ENCODE measurements around the gene KAT8.
A peak's percentile ranks its signal among the peaks of the same experiment; 100 is the strongest.

Gene KAT8

DNA sequence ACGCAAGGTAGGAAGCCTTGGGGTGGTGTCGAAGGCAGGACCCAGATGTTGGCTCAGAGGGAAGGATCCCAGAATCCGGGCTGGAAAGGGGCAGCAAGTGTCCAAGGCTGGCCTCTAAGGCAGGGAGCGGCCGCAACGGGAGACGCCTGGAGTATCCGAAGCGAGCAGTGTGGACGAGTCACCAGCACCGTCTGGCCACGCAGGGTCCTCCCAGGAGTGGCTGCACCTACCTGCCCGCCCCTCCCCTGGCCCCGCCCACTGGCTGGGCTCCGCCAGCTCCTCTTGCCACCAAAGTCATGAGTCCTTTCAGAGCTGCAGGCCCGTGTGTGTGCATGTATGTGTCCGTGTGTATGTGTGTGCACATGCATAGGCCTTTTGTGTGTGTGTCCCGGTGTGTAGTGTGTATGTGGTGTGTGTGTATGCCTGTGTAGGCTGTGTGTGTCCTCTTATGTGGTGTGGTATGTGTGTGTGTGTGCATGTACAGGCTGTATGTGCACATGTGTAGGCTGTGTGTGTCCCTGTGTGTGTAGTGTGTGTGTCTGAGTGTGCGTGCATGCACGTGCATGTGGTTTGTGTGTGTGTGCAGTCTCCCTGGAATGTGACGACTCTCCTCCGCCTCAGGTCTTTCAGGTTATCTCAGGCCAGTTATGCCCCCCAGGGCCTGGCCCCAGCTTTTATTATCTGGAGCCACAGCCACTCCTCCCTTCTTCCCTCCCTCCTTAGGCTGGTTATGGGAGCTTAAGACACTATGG is 18.2 kb downstream of the KAT8 start, which contains the start of gene PRSS8 (continued):
- TF ChIP-seq ZNF658 (tag by site-specific recombination; IDR thresholded peaks at IDR 0.05) (no peak), ZNF112 (tag by site-specific recombination; IDR thresholded peaks at IDR 0.05) (no peak), KLF10 (tag by site-specific recombination; IDR thresholded peaks at IDR 0.05) (no peak), ZNF660 (tag by site-specific recombination; IDR thresholded peaks at IDR 0.05) (no peak), ZNF274 (IDR thresholded peaks at IDR 0.05; ENCODE audit: low read length) (no peak), ZNF274 (tag by site-specific recombination; IDR thresholded peaks at IDR 0.05; ENCODE audit: borderline replicate concordance) (no peak), KLF9 (tag by site-specific recombination; IDR thresholded peaks at IDR 0.05; ENCODE audit: low read depth) (peak; percentile 51; the same call in 1 of the 2 replicates), ZNF549 (tag by site-specific recombination; IDR thresholded peaks at IDR 0.05) (no peak), ZNF473 (tag by site-specific recombination; IDR thresholded peaks at IDR 0.05) (no peak), ZNF830 (tag by site-specific recombination; IDR thresholded peaks at IDR 0.05; ENCODE audit: low read depth) (no peak), SCRT1 (tag by site-specific recombination; IDR thresholded peaks at IDR 0.05; ENCODE audit: borderline replicate concordance) (no peak)
- TF ChIP-seq, protein P1, sequence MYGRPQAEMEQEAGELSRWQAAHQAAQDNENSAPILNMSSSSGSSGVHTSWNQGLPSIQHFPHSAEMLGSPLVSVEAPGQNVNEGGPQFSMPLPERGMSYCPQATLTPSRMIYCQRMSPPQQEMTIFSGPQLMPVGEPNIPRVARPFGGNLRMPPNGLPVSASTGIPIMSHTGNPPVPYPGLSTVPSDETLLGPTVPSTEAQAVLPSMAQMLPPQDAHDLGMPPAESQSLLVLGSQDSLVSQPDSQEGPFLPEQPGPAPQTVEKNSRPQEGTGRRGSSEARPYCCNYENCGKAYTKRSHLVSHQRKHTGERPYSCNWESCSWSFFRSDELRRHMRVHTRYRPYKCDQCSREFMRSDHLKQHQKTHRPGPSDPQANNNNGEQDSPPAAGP (tag by site-specific recombination; IDR thresholded peaks at IDR 0.05), result peak; percentile 27; the same call in 1 of the 2 replicates
- TF ChIP-seq, protein P2, sequence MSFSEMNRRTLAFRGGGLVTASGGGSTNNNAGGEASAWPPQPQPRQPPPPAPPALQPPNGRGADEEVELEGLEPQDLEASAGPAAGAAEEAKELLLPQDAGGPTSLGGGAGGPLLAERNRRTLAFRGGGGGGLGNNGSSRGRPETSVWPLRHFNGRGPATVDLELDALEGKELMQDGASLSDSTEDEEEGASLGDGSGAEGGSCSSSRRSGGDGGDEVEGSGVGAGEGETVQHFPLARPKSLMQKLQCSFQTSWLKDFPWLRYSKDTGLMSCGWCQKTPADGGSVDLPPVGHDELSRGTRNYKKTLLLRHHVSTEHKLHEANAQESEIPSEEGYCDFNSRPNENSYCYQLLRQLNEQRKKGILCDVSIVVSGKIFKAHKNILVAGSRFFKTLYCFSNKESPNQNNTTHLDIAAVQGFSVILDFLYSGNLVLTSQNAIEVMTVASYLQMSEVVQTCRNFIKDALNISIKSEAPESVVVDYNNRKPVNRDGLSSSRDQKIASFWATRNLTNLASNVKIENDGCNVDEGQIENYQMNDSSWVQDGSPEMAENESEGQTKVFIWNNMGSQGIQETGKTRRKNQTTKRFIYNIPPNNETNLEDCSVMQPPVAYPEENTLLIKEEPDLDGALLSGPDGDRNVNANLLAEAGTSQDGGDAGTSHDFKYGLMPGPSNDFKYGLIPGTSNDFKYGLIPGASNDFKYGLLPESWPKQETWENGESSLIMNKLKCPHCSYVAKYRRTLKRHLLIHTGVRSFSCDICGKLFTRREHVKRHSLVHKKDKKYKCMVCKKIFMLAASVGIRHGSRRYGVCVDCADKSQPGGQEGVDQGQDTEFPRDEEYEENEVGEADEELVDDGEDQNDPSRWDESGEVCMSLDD (tag by site-specific recombination; IDR thresholded peaks at IDR 0.05), result no peak

DNA sequence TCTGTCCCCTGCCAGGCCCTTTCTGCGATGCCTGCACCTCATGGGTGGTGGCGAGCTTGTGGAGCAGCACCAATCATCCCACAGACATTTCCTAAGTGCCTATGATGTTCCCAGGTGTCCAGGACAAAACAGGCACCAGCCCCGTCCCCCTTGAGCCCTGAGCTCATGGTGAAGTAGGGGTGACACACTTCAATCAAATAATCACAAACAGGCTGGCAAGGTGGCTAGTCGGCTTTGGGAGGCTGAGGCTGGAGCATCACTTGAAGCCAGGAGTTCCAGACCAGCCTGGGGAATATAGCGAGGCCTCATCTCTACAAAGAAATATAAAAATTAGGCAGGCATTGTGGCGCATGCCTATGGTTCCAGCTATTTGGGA is 18.8 kb downstream of the KAT8 start:
- Histone ChIP-seq H3K4me1 (ENCODE audit: control insufficient read depth, insufficient read depth, low read length) (peaks cover 11% of the 10 kb centered on the region; the same call in 1 of the 2 replicates), H3K27ac (ENCODE audit: extremely low read depth, low read depth, low read length) (no peak overlapping the region), H3K4me3 (ENCODE audit: low read depth, low read length) (no peak overlapping the region), H3K9me3 (ENCODE audit: control insufficient read depth, insufficient read depth, low read depth, low read length) (no peaks in the 10 kb centered on the region), H3K36me3 (ENCODE audit: control insufficient read depth in 2 of 2, insufficient read depth in 1 of 2, low read length in 2 of 2) (peaks cover 0 to 17% of the 10 kb centered on the region in 2 experiments; a peak in 1 of 3 replicates)
- CTCF ChIA-PET, result interaction anchor here (0.6 to 1.0 kb wide), 2 partner anchors 151 to 451 kb away, joined by 3 to 4 read pairs; partner anchors contain the start of gene HSD3B7
- POLR2A ChIA-PET, result interaction anchor here (1.0 to 2.2 kb wide), 3 partner anchors 9 to 44 kb away, joined by 3 to 11 read pairs (median 7); partner anchors contain the start of genes FUS and KAT8
- TF ChIP-seq ZNF335 (tag by site-specific recombination; conservative IDR thresholded peaks at IDR 0.05), result no peak
- TF ChIP-seq ZNF529 (tag by site-specific recombination; IDR thresholded peaks at IDR 0.05; ENCODE audit: insufficient replicate concordance), result no peak
- TF ChIP-seq ZNF404 (tag by site-specific recombination; IDR thresholded peaks at IDR 0.05), result no peak
- TF ChIP-seq ZNF837 (tag by site-specific recombination; IDR thresholded peaks at IDR 0.05), result no peak
- no peak for TF ChIP-seq ZBTB7A (tag by site-specific recombination; IDR thresholded peaks at IDR 0.05; ENCODE audit: low read depth)
- no peak for TF ChIP-seq ZFP69B (tag by site-specific recombination; IDR thresholded peaks at IDR 0.05)
- TF ChIP-seq ZNF48 (tag by site-specific recombination; IDR thresholded peaks at IDR 0.05), result no peak
- TF ChIP-seq ZNF184 (tag by site-specific recombination; IDR thresholded peaks at IDR 0.05), result no peak
- no peak for TF ChIP-seq YY1 (tag by site-specific recombination; IDR thresholded peaks at IDR 0.05)
- TF ChIP-seq GLI4 (tag by site-specific recombination; IDR thresholded peaks at IDR 0.05), result no peak
- TF ChIP-seq BCL11A (tag by site-specific recombination; IDR thresholded peaks at IDR 0.05; ENCODE audit: low read depth), result no peak
- TF ChIP-seq, protein P3, sequence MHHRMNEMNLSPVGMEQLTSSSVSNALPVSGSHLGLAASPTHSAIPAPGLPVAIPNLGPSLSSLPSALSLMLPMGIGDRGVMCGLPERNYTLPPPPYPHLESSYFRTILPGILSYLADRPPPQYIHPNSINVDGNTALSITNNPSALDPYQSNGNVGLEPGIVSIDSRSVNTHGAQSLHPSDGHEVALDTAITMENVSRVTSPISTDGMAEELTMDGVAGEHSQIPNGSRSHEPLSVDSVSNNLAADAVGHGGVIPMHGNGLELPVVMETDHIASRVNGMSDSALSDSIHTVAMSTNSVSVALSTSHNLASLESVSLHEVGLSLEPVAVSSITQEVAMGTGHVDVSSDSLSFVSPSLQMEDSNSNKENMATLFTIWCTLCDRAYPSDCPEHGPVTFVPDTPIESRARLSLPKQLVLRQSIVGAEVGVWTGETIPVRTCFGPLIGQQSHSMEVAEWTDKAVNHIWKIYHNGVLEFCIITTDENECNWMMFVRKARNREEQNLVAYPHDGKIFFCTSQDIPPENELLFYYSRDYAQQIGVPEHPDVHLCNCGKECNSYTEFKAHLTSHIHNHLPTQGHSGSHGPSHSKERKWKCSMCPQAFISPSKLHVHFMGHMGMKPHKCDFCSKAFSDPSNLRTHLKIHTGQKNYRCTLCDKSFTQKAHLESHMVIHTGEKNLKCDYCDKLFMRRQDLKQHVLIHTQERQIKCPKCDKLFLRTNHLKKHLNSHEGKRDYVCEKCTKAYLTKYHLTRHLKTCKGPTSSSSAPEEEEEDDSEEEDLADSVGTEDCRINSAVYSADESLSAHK (tag by site-specific recombination; IDR thresholded peaks at IDR 0.05), result no peak
- TF ChIP-seq, protein P4, sequence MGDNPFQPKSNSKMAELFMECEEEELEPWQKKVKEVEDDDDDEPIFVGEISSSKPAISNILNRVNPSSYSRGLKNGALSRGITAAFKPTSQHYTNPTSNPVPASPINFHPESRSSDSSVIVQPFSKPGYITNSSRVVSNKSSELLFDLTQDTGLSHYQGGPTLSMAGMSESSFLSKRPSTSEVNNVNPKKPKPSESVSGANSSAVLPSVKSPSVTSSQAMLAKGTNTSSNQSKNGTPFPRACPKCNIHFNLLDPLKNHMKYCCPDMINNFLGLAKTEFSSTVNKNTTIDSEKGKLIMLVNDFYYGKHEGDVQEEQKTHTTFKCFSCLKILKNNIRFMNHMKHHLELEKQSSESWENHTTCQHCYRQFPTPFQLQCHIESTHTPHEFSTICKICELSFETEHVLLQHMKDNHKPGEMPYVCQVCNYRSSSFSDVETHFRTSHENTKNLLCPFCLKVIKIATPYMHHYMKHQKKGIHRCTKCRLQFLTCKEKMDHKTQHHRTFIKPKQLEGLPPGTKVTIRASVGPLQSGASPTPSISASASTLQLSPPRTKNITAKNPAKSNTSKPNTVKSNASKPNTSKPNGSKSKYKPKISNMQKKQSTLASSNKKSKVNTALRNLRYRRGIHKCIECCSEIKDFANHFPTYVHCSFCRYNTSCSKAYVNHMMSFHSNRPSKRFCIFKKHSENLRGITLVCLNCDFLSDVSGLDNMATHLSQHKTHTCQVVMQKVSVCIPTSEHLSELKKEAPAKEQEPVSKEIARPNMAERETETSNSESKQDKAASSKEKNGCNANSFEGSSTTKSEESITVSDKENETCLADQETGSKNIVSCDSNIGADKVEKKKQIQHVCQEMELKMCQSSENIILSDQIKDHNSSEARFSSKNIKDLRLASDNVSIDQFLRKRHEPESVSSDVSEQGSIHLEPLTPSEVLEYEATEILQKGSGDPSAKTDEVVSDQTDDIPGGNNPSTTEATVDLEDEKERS (tag by site-specific recombination; IDR thresholded peaks at IDR 0.05), result no peak
- no peak for TF ChIP-seq KLF10 (tag by site-specific recombination; IDR thresholded peaks at IDR 0.05)
- no peak for TF ChIP-seq ZNF140 (tag by site-specific recombination; IDR thresholded peaks at IDR 0.05)

Measured in HEK293 (cell line).